ENCODE results near the gene FCGBP. TPM values are rescaled to one million over a fixed set of nuclear protein-coding genes. Genes with fewer than 3 reads are reported as not detected.
"Not testable (repeated sequence)": the region's sequence is repeated elsewhere in the genome, so short reads cannot be mapped to it uniquely, and the experiment has no call there.

FCGBP gene
- total RNA-seq, 1 donor from 2014 or later: 0.49 TPM

DNA sequence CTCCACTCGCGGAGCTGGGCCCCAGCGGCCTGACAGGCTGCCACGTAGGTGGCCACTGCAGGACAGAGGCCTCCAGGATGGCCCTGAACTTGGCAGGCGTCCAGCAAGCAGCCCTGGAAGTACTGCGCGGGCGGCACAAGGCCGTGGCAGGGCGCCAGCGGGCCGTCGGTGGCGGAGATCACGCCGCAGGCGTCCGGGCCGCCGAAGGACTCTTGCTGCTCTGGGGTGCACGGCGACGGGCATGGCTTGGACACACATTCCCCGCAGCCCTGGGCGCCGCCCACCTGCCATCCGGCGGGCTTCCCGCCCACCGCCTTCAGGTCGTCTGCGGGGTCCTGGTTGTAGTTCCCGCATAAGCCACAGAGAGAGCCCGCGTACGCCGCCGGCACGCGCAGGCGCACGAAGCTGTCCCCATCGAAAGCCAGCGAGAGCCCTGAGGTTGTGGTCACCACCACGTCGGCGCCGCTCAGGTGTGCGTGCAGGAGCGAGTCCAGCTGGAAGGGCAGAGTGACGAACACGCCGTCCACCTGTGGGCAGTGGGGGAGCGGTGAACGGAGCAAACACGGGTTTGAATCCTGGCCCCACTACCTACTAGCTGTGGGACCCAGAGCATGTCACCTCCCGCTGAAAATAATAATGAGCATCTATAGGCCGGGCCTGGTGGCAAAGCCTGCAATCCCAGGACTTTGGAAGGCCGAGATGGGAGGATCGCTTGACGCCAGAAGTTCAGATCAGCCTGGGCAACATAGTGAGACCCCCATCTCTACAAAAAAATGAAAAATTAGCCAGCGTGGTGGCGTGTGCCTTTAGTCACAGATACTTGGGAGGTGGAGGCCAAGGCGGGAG, 42.6 kb downstream of the FCGBP start:
- not testable (repeated sequence) for H3K27me3 Mint-ChIP-seq (ENCODE audit: unreplicated experiment); H3K27ac Mint-ChIP-seq (ENCODE audit: unreplicated experiment); H3K9me3 Mint-ChIP-seq (ENCODE audit: unreplicated experiment)

DNA sequence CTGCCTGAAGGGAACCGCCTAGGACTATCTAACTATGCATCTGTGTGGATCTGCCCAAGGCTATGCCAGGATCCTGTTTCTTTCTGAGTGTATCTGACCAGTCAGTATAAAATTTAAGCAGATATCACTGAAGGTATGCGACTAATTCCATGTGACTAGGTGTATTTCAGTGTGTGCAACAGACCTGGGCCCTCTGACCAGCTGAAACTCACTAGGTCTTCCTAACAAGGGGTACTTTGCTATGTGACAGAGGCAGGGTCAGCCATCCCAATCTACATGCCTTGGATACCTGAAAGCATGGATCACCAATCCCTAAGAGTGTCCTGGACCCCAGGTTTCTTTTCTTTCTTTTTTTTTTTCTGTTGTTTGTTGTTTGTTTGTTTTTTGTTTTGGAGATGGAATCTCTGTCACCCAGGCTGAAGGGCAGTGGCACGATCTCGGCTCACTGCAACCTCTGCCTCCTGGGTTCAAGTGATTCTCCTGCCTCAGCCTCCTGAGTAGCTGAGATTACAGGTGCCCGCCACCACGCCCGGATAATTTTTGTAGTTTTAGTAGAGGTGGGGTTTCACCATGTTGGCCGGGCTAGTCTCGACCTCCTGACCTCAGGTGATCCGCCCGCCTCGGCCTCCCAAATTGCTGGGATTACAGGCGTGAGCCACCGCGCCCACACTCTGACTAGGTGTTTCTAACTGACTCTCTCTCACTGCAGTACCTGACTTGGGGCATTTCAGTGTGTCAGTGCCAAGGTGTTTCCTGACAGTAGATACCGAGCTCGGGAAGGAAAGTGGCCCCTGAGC, 43.5 kb downstream of the FCGBP start:
- DNase-seq: no peak
- Mint-ChIP-seq H3K27ac (ENCODE audit: unreplicated experiment) (no peak overlapping the region), H3K9me3 (ENCODE audit: unreplicated experiment) (peaks cover 2% of the 10 kb centered on the region), H3K4me3 (ENCODE audit: unreplicated experiment) (no peak overlapping the region), H3K36me3 (ENCODE audit: unreplicated experiment) (no peaks in the 10 kb centered on the region), H3K27me3 (ENCODE audit: unreplicated experiment) (peaks cover 9% of the 10 kb centered on the region), H3K4me1 (ENCODE audit: low read depth, unreplicated experiment) (no peaks in the 10 kb centered on the region)
- no peak for TF ChIP-seq CTCF (IDR thresholded peaks at IDR 0.05; ENCODE audit: partially characterized antibody, unreplicated experiment)

More for the DNA sequence above, 42.6 kb downstream of the FCGBP start:
- not testable (repeated sequence) for H3K36me3 Mint-ChIP-seq (ENCODE audit: unreplicated experiment); DNase-seq; H3K4me1 Mint-ChIP-seq (ENCODE audit: low read depth, unreplicated experiment); H3K4me3 Mint-ChIP-seq (ENCODE audit: unreplicated experiment)

DNA sequence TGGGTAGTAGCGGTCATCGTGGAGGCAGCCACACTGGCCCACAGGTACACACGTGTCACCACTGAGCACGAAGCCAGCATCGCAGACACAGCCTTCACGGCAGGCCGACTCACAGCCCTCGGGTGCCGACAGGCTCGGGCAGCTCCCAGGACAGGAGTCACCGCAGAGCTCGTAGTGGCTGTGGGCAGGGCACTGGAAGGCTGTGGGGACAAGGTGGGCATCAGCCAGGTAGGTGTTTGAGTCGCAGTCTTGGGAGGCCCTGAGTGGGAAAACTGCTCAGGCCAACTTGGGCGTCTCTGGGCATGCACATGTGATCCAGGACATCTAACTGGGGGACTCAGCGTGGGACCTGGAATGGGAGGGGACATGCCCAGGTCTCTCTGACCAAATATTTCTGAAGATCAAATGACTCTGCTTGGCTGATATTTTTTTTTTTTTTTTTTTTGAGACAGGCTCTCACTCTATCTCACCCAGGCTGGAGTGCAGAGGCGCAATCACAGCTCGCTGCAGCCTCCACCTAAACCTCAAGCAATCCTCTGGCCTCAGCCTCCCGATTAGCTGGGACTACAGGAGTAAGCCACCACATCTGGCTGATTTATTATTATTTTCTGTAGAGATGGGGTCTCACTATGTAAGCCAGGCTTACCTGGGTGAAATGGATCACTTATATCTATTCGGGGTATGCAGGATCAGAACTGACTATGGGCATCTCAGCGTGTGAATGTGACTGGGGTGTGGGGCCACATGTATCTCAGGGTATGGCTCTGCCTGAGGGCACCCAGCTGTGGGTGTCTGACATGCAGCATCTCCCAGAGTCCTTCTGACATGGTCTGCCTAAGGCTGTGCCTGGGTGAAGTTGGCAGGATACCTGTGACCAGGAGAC, 44.3 kb downstream of the FCGBP start:
- H3K4me3 Mint-ChIP-seq (ENCODE audit: unreplicated experiment); H3K27me3 Mint-ChIP-seq (ENCODE audit: unreplicated experiment); H3K36me3 Mint-ChIP-seq (ENCODE audit: unreplicated experiment); H3K27ac Mint-ChIP-seq (ENCODE audit: unreplicated experiment); H3K9me3 Mint-ChIP-seq (ENCODE audit: unreplicated experiment); H3K4me1 Mint-ChIP-seq (ENCODE audit: low read depth, unreplicated experiment); DNase-seq: not testable (repeated sequence)

GRCh38 chr19:39887456-39887951, 46.9 kb downstream of the FCGBP start:
- H3K4me3 Mint-ChIP-seq (ENCODE audit: unreplicated experiment); DNase-seq; H3K9me3 Mint-ChIP-seq (ENCODE audit: unreplicated experiment): not testable (repeated sequence)

GRCh38 chr19:39885821-39886554, 48.4 kb downstream of the FCGBP start:
- not testable (repeated sequence) for H3K36me3 Mint-ChIP-seq (ENCODE audit: unreplicated experiment); H3K27me3 Mint-ChIP-seq (ENCODE audit: unreplicated experiment); H3K27ac Mint-ChIP-seq (ENCODE audit: unreplicated experiment); H3K4me3 Mint-ChIP-seq (ENCODE audit: unreplicated experiment); DNase-seq; H3K9me3 Mint-ChIP-seq (ENCODE audit: unreplicated experiment); H3K4me1 Mint-ChIP-seq (ENCODE audit: low read depth, unreplicated experiment)

More at GRCh38 chr19:39887456-39887951, 46.9 kb downstream of the FCGBP start:
- H3K27ac Mint-ChIP-seq (ENCODE audit: unreplicated experiment); H3K4me1 Mint-ChIP-seq (ENCODE audit: low read depth, unreplicated experiment); H3K36me3 Mint-ChIP-seq (ENCODE audit: unreplicated experiment); H3K27me3 Mint-ChIP-seq (ENCODE audit: unreplicated experiment): not testable (repeated sequence)

DNA sequence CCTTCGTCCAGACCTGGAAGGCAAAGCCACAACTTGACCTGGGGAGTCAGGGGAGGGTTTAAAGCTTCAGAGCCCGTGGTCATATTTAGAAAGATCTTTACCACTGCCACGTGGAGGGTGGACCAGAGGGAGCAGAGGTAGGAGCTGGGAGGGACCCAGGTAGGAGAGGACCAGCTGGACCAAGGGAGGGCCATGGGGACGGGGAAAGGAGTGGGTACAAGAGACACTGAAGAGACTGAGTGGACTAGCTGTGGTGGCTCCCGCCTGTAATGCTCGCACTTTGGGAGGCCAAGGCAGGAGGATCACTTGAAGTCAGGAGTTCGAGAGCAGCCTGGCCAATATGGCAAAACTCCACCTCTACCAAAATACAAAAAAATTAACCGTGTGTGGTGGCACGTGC, 49.7 kb downstream of the FCGBP start:
- H3K4me3 Mint-ChIP-seq (ENCODE audit: unreplicated experiment); H3K27me3 Mint-ChIP-seq (ENCODE audit: unreplicated experiment); H3K27ac Mint-ChIP-seq (ENCODE audit: unreplicated experiment); DNase-seq; H3K9me3 Mint-ChIP-seq (ENCODE audit: unreplicated experiment); H3K4me1 Mint-ChIP-seq (ENCODE audit: low read depth, unreplicated experiment); H3K36me3 Mint-ChIP-seq (ENCODE audit: unreplicated experiment): not testable (repeated sequence)

Other genes starting within 250 kb of the FCGBP start
- not detected for gene LGALS14, start 230.2 kb downstream of the FCGBP start, total RNA-seq (ENCODE audit: unreplicated experiment)
- not detected for gene CLC, start 196.6 kb downstream of the FCGBP start, total RNA-seq (ENCODE audit: unreplicated experiment)
- gene LEUTX, start 155.8 kb downstream of the FCGBP start, total RNA-seq (ENCODE audit: unreplicated experiment): 1.6 TPM
- 86.3 TPM for gene DYRK1B, start 100.5 kb downstream of the FCGBP start, total RNA-seq (ENCODE audit: unreplicated experiment)
- 119 TPM for gene FBL, start 88.3 kb downstream of the FCGBP start, total RNA-seq (ENCODE audit: unreplicated experiment)
- gene PSMC4, start 36.5 kb upstream of the FCGBP start, total RNA-seq (ENCODE audit: unreplicated experiment): 111 TPM
- gene ZNF546, start 62.4 kb upstream of the FCGBP start, total RNA-seq (ENCODE audit: unreplicated experiment): 3.2 TPM
- 35.0 TPM for gene ZNF780B, start 121.6 kb upstream of the FCGBP start, total RNA-seq (ENCODE audit: unreplicated experiment)
- gene ZNF780A, start 156.3 kb upstream of the FCGBP start, total RNA-seq (ENCODE audit: unreplicated experiment): 20.0 TPM